DND-41 (cell line): ENCODE data around the gene OXTR.

Experiments used
- EZH2 ChIP-seq: IDR thresholded peaks from 3 replicates; pipeline ENCODE4 v1.6.1; 2012; ENCODE audit warnings: borderline replicate concordance, low read depth, mild to moderate bottlenecking, moderate library complexity, low read length, inconsistent platforms; ENCODE audit not compliant: severe bottlenecking
- TF ChIP-seq, protein P1 (sequence below): IDR thresholded peaks from 2 replicates; pipeline ENCODE4 v1.5.1; 2012; ENCODE audit warnings: borderline replicate concordance, low read length, moderate library complexity, mild to moderate bottlenecking; ENCODE audit not compliant: poor library complexity, severe bottlenecking; ENCODE audit errors: extremely low read depth

DNA sequence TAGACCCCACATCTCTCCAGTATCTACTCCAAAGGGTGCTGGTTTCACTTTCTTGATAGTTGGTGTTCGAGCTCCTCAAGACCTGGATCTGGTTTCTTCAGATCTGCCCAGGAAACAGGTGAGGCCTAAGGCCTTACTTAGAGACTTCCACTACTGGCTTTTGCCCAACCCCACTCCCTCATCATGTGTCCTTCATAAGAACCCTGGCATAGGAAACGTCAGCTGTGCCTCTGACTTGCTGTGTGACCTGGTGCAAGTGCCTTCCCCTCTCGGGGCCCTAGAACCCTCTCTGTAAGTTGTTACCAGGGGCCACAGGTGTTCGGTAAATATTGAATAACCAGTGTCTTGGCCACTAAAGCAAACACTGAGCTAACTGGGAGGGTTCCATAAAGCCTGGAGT lies 3.9 kb downstream of the OXTR start:
- TF ChIP-seq, protein P1, sequence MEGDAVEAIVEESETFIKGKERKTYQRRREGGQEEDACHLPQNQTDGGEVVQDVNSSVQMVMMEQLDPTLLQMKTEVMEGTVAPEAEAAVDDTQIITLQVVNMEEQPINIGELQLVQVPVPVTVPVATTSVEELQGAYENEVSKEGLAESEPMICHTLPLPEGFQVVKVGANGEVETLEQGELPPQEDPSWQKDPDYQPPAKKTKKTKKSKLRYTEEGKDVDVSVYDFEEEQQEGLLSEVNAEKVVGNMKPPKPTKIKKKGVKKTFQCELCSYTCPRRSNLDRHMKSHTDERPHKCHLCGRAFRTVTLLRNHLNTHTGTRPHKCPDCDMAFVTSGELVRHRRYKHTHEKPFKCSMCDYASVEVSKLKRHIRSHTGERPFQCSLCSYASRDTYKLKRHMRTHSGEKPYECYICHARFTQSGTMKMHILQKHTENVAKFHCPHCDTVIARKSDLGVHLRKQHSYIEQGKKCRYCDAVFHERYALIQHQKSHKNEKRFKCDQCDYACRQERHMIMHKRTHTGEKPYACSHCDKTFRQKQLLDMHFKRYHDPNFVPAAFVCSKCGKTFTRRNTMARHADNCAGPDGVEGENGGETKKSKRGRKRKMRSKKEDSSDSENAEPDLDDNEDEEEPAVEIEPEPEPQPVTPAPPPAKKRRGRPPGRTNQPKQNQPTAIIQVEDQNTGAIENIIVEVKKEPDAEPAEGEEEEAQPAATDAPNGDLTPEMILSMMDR = no peak
- no peak for TF ChIP-seq EZH2
